ENCODE results near the gene IL1R1.
"Not testable (repeated sequence)": the region's sequence is repeated elsewhere in the genome, so short reads cannot be mapped to it uniquely, and the experiment has no call there.

IL1R1 gene

DNA sequence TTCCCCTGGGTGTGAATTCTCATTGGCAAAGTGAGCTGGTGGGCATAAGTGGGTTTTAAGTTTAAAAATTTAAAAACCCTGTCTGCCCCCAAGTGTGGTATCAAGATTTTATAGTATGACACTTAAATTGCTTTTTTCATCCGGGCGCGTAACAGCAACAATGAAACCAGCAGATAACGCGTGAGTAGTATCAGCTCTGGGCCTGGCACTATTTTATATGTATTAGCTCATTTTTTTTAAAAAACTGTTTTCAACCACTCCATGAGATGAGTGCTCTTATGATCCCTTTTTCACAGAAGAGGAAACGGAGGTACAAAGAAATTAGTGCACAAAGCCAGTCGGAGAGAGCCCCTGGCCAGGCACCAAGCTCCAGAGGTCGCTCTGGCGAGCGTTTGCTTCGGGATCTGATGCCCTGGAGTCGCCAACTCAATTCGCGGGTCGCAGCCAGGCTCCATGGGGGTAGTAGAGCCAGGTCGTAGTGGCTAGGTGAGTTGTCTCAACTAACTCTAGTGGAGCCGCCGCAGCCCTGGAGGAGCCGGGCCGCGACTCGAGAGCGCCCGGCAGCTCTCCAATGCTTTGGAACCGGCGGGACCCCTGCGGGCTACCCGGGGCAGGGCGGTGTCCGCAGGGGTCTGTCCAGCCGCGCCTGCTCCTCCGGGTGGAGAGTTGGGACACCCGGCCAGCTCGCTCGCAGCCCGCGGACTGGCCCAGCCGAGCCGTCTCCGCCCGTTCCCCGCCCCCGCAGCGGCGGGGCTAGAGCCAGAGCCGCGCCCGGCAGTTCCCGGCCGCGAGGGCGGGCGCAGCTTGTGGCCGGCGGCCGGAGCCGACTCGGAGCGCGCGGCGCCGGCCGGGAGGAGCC lies at the start of gene IL1R1:
IL1R1 (plus strand) TSS at position 777 of the 859 bp plus-strand sequence. CDS start 14,979 bp downstream, outside the sequence.
- peak; percentile 87 for DNase-seq

- DNase-seq: no peak
Measured at GRCh38 chr2:102093662-102094061, 48.9 kb upstream of the IL1R1 start.

DNA sequence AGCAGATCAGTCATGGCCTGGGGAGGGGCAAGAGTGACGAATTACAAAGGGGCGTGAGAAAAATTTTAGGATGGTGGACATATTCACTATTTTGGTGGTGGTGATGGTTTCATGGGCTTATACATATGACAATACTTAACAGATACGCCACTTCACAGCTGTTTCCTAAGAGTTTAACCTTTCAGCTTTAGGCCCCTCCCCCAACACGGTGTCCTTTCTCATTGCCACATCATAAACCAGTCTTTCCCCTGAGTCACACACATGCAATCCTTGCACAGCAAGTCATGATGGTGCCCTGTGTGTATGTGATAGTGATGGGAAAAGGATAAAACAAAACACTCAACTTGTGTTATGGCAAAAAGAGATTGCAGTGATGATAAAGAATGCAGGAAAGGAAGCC lies 47.6 kb upstream of the IL1R1 start:
- DNase-seq: no peak

- DNase-seq: no peak
Measured at GRCh38 chr2:102096103-102096502, 46.4 kb upstream of the IL1R1 start.

DNA sequence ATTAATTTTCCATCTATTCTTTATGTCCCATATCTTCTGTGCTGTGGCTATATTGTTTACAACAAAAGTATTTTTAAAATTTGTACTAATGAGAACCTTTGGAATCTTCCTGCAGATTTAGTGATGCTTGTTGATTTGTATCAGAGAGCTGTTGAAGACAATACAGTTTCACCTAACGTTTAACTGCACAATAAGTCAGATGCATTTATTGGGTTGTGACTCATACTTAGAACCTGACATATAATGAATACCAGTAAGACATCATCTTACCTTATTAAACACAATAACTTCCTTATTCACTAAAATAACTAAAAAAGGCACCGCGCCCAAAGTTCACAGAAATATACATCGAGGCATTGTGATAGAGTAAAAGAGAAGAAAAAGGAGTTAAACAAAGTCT lies 43.8 kb upstream of the IL1R1 start:
- no peak for DNase-seq

DNA sequence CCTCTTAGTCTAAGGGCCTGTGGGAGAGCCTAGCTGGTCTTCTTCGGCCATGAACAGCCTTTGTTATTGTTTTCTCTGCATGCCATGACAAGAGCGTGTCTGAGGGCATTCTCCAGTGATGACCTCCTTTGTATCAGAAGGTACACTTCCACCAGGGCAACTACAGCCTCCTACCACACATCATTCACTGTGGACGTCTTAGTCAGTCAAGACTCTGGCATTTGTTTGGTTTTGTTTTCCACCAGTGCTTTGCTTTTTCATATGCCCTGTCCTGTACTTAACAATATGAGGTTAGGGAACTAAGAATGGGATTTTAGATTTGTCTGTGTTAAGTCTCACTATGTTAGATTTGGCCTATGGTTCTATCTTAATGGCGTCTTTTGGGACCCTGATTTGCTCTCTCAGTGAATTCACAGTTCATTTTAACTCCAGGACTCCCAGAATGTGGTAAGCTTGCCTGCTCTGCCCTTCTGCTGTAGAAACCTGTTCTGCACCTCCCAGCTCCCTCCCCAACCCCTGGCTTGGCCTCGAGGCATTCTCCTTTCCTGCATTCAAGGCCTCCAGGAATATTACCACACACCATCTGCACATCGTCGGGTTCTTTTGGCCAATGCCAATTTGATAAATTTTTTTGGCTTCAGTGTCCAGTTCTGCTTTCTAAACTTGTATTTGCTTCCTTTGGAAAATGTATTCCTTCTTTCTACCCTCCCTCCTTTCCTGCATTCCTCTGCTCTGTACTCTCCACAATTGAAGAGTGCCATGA lies 42.8 kb upstream of the IL1R1 start:
- no peak for DNase-seq

DNA sequence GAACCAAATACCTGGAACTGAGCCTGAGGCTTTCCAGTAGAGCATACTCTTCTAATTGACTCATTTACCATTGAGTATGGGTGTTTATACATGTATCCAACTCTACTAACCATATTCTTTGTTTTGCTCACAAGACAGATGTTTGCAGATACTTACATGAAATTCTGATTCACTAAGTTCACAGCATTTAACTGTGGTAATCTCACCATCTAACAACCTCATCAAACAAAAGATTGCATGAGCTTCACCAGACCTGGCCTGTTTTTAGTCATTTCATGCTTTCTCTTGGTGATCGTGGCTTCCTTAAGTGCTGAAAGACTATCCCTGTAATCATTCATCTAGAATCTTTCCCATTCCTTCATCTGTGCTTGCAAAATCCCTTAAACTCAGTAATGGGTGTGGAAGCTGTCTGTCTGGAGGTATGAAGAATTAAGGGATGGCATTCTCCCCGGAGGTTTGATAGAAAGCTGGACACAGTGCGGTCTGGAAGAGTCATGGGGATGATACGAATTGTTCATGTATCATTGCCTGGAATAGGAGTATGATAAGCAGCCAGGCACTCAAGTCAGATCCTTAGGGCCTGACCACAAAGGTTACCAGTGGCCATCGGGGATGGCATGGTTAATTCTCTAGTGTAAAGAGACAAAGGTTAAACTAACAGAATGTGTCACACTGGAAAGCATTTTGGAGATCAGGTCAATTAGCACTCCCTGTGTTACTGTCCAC lies 42.0 kb upstream of the IL1R1 start:
- DNase-seq: no peak

DNA sequence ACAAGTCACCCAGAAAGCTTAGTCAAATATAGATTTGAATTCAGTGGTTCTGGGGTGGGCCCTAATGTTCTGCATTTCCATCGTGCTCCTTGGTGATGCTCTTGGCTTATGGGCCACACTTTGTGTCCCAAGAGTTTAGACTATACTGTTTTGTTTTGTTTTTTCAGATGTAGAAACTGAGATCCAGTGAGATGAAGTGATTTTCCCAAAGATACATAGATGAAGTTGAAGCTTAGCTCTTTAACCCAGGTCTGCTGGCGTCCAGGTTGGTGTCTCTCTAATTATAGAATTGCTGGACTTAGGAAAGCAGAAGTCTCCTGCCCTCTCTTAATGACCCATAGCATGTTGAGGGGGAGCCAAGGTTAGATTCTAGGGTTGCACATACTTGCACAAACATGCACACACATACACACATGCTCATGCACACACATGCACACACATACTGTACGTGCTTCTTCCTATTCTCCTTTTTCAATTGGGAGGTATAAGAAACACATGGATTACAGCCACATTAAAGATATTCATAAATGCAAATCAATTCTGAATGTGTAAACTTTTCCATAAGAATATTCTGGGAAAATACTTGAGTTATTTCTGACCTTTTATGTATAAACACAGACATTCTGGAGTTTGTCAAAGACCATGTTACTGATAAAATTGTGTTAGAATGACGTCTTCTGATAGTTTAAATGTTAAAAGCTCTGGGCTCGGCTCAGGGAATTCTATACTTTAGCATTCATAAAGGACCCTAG lies 41.3 kb upstream of the IL1R1 start:
- DNase-seq: no peak

DNA sequence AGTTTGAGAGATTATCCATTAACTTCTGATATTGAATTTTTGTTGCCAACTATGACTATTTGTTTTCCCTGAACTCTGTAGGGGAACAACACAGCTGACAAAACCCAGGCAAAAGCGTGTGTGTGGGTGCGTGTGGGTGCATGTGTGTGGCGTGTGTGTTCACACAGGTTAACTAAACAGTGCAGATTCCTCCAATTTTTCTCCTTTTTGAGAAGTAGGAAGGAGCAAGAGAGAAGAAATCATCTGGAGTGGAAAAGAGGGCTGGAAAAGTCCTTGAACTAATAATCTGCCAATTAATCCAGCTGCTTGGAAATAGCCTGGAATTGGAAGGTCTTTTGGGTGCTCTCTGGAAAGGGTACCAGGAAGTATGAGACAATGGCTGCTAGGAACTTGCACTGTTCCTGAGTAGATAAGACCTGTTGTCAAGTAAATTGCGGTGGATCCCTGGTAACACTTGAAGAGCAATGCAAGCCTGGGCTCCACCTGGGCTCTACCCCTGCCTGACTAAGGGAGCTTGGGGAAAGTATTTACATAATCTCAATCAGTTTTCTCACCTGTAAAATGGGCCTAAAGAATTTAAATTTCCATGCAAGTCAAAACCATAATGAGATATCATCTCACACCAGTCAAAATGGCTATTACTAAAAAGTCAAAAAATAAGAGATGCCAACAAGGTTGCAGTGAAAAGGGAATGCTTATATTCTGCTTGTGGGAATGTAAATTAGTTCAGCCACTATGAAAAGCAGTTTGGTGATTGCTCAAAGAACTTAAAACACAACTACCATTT lies 40.5 kb upstream of the IL1R1 start:
- no peak for DNase-seq

GRCh38 chr2:102102636-102102948 lies 40.0 kb upstream of the IL1R1 start:
- DNase-seq: not testable (repeated sequence)

GRCh38 chr2:102103284-102103683 lies 39.3 kb upstream of the IL1R1 start:
- DNase-seq: no peak

- peak; percentile 57 for DNase-seq
Measured at GRCh38 chr2:102103992-102104871, 38.3 kb upstream of the IL1R1 start.

- DNase-seq: no peak
Measured at GRCh38 chr2:102106133-102106556, 36.4 kb upstream of the IL1R1 start.

- not testable (repeated sequence) for DNase-seq
Measured at GRCh38 chr2:102106813-102107740, 35.5 kb upstream of the IL1R1 start.

GRCh38 chr2:102107741-102108070 lies 34.8 kb upstream of the IL1R1 start:
- DNase-seq: no peak

DNA sequence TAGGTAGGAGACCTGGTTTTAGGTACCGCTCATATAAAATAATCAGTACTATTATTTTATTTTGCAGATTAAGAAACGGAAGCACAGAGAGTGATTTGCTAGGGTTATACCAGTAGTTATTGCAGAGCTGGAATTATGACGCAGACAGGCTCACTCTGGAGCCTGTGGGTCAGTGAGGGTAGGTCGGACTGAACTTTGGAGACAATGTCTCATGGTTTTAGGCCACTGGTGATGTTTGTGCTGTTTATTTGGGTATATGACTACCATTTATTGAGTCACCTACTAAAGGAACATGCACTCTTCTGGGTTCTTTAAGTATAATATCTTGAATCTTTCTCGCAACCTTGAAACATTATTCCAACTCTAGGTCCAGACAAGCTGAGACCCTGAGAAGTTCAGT lies 33.5 kb upstream of the IL1R1 start:
- DNase-seq: no peak

GRCh38 chr2:102110171-102110570 lies 32.4 kb upstream of the IL1R1 start:
- DNase-seq: no peak

DNA sequence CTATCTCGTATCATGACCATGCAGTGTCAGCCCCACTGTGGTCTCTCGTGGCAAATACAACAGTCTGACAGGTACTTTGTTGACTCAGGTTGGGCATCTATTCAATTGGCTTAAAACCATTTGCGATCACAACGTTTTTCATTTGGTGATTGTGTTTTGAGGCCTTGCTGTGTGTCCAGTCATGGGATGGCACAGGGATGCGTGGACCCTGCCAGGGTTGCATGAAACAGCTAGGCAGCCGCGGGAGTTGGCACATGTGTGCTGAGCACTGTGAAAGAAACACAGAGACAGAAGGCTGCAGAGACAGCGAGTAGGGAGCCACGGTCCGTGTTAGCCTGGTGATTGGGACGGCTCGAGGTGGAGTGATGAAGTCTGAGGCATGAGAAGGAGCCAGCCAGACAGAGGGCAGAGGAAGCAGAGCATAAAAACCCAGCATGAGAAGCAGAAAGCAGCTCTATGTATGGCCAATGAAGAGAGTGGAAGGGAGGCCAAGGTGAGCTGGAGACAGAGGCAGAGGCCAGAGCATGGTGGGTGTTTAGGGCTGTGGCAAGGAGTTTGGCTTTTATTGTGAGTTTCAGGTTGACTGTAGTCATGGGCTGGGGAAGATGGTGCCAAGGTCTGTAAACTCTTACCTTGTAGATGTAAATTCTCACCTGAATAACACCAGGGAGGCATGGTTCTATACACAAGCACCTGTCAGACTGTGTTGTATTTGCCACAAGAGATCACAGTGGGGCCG lies 31.8 kb upstream of the IL1R1 start:
- DNase-seq: no peak

GRCh38 chr2:102111823-102112222 lies 30.7 kb upstream of the IL1R1 start:
- DNase-seq: no peak

Measured in left hindlimb (tissue), 1 donor.